AG08395 (cell line): ENCODE data around the gene ITPRIP.

Experiments used
- DNase-seq: peaks from one replicate; pipeline ENCODE4 v3.0.0; 2012; ENCODE audit warnings: mixed read lengths, low spot score

ITPRIP gene

DNA sequence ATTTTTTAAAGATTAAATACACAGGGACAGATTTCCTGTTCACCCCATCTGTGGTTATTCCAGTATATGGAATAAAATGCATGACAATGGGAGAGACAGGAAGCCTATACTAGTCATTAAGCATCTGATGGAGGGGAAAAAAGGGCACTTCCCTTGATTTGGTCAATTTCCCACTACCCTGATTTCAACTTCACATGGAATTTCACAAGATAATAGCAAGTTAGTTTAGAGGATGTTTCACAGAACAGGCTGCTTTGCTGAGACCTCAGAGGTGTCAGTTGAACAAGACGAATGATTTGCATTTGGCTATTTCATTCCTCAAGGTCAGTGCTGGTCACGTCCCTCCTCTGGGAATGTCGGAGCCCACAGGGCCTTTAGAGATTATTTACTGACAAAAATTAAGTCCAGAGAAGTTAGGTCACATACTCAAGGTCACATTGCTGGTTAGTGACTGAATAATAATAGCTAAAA is 4.7 kb upstream of the ITPRIP start:
- DNase-seq: no peak

DNA sequence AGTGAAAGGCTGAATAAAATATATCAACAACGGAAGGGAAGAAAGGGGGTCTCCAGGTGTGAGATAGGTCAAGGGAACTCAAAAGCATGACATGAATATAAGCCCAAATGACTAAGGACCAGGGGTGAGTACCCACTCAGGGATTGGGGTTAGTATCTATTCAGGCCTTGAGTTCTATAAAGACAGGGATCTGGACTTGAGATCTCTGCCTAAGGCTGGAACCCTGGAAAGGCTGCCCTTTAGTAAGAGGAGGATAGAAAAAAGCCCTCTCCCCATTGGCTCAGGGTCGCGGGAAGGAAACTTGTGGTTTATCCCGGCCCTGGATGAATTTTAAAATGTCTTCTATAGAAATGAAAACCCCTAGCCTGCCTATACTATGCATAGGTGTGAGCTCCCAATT is 2.4 kb upstream of the ITPRIP start:
- DNase-seq: no peak

DNA sequence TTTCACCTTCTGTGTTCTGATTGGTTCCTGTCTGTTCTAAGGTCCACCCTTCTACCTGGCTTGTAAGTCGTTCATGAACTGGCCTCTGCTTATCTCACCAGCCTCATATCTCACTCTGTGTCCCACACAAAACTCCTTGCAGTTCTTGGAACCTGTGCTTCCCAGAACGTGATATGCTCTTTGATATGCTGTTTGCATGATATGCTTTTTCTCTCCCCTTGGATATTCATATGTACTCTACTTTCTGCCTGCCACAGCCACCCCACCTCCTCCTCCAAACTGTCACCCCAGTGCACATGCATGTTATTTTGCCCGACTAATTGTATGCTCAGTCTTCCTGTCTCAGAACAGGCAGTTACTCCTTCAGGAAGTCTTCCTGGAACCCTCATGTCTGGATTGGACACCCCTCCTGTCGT is 1.9 kb upstream of the ITPRIP start:
- DNase-seq: no peak

DNA sequence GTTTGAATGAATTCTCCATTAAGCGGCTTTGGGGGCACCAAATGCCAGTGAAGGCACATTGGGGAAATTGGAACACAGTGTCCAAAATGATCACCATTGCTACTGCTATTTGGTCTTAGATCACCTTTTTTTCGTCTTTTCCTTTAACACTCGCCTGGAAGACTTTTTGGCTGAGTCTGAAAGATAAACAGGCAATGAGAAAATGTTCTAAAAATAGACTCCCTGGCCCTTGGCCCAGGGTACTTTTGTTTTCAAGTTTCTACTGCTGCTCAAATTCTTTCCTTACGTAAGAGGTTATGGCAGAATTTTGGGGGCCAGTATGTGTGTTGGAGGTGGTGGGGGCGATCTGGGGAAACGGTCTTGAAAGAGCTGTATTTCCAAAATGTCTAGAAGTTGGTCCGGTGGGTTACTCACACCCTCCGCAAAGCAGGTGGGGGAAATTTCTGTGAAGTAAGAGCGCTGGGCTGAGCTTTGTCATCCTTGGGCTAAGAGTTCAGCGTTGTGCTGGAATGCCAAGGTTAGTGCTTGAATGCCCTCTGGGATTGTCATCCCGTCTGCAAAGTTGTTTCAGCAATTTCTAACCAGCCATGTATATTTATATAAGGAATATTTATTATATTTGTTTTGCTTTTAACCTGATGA is 1.3 kb upstream of the ITPRIP start:
- DNase-seq: peak; percentile 51

DNA sequence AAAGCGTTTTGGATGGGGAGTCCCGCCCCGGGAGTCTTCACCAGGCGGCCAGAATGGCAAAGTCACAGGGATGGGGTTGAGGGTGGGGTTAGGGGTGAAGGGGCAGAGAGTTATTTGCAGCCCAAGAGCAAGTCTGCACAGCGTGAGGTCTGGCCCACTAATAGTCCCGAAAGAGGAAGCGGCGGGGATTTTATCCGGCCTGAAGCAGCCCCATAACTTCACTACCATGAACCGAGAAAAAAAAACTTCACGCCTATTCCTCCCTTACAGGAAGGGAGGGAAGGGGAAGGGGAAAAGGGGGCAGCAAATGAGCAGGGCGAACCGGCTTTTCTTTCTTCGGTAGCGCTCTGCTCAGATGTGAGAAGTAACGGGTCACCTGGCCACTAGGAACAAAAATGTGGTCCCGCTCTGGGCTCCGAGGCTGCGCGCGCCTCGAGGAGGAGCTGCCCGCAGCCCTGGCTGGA is 712 bp downstream of the ITPRIP start:
- no peak for DNase-seq

DNA sequence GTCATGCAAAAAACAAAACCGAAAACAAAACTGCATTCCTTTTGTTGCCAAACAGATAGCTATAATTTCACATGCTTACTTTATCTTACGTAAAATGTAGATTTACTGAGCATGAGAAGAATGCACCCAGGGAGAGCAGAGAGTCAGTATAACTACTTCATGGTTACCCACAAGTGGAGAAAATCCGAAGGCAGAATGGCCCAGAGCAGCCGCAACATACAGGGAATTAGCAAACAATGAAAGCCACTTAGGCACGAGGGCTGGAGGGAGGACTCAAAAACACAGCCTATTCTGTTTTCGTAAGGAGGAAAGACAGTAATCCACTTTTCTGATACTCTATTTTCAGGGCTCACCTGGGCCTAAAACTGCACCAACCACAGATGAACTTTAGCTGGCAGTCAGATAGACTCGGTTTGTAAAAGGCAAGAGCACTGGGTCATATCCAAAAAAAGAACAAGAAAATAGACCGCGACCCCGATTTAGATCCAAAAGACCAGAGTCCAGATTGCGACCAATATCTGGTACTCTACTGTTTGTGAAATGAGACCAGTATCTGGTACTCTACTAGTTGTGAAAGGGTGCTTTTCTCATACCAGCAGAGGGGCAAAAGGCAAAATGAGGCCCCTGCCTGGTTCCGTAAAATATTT is 1.3 kb downstream of the ITPRIP start:
- peak; percentile 45 for DNase-seq

DNA sequence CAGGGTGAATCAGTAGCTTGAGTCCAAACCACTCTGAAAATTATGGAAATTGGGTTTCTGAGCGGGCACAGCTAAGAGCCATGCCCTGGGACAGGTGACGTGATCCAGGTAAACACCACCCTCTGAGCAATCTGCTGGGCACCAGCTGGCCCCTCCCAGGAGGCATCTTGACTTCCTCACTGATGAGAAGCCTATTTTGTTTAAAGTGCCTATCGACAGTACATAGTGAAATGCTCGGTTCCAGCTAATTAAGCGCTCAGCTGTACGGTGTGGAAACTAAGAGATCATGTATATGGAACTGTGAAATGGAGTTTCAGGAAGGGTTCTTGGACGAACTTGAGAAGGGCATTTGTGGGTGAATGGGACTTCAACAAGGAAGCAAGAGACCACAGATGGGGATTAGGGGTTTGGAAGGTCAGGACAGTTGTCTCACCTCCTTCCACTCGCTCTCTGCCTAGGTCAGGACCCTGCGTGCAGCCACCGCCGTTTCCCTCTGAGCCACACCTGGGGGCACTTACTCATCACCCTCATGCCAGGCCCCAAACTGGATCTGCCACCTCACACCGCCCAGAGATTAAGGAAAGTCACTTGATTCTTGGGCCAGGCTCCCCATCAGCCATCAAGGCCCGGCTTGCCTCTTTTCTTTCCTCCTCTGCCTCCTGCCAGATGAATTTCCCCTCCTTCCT is 3.2 kb downstream of the ITPRIP start:
- no peak for DNase-seq

DNA sequence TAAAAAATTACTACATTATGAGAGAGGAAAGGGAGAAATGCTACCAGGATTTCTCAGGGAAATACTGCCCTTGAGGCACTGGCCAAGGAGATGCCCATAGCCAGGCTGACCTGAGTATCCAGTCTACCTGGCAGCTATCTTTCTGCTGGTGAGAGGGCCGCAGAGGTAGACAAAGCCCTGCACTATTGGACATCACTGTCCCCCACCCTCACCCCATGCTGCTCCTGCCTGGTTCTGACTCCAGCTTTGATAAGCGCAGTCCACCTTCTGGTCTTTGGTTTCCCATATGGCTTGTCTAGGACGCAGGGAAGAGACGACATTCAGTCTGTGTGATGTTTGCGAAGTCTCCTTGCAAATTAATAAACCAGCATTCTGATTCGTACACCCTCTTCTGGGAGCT is 3.7 kb downstream of the ITPRIP start:
- DNase-seq: no peak

DNA sequence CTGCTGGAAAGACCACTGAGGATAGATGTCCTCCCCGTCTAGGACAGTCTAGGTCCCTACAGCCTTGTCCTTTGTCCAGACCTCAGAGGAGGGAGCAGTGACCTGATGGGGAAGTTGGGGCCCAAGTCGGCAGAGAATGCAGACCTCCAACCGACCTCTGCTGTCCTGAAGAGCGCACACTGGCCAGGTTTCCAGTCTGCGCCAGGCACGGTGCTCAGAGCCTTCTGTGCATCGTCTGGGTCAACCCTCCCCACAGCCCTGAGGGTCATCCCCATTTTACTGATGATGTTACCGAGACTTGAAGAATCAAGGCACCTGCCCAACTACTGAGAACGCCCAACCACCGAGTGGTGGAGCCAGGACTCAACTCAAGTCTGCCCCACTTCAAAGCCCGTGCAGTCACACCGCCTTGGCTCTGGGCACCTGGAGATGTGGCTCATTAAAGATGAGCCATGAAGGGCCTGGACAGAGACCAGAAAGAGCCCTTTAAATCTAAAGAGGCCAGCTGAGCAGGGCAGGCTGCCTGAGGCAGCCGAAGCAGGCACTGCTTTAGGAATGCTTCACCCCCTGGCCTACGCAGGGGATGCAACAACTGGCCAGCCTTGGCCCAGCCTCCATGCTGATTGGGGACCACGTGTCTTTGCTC is 4.4 kb downstream of the ITPRIP start:
- no peak for DNase-seq

DNA sequence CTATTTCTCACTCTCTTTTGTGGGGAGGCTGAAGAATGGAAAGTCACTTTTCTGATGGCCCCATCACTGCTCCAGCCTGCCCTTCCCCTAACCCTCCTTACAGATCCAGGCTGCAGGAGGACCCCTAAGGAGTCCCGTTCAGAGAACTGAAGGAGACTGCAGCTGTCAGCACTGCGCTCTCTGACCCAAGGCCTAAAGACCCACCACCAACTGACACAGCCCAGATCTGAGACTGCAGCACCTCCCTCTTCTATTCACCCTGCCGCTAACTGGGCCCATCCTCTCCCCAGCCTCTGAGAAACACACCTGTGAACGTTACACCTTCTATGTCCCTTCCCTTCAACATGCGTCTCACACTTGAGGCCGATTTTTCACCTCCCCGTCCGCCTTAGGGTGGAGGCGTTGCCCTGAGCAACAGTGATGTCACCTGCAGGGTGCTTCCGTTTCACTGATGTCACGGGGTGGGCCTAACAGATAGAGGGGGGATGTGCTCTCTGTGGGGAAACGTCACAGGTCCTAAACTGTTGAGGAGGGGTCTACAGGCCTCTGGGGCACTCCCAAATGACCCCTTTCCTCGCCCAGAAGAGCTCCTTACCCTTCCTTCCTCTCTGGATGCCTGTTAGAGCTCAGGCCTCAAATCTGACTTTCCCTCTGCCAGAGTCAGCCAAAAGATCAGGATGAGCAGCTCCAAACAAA is 5.1 kb downstream of the ITPRIP start:
- no peak for DNase-seq

DNA sequence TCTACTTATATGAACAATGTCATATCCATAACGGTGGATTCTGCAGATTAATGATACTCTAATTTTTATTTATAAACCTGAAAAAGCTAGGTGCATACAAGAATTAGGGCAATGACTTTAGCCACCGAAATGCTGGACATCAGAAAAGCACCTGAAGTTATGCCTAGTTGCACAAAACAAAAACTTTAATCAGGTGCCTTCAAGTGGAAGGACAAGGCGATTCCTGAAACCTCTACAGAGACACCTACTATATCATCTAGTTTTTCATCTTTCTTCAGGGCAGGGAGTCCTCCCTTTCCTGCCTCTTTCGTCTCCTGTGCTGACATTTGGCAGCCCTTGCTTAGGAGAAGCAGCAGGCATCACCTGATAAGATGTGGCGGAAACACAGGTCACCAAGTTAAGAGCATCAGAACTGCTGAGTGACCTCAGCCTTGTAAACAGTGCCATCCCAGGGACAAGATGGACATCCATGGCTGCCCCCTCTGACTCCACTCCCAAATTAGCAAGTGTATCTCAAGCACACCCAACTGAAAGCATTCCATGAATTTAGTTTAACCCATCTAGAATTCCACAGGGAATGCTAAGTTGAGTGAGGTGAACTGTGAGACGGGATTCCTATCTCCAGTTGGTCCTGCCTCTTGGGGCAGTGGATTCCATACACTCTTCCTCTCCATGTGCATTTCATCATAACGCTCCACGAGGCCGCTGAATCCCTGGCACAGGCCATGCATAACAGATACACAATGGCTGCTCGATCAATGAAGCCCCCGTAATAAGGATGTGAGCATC is 5.8 kb downstream of the ITPRIP start:
- DNase-seq: no peak

DNA sequence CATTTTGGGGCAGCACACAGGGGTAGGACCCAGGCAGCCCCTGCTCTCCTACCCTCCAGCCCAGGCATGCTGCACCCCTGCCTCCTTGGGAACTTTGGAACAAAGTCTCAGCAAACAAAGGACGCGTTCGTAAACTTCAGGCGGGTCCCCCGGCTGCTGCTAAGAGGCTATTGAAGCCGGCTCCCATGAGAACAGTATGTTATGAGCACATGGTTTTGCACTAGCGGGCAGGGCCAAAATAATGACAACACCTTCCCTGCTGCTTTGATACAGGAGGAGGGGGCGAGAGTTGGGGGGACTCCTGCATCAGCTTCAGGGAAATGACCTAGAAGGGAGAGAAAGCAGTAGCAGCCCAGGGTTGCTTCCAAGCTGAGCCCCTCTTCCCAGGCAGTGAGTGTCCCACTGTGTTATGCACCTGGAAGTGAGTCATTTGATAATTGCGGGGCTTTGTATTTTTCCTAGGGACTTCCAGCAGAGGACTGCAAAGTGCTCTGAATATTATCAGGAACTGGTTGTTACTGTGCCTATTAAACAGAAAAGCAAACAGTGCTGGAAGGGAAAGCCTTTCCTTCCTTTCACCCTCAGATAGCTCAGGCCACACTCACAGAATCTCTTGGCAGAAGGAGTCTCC is 6.9 kb downstream of the ITPRIP start:
- DNase-seq: no peak

DNA sequence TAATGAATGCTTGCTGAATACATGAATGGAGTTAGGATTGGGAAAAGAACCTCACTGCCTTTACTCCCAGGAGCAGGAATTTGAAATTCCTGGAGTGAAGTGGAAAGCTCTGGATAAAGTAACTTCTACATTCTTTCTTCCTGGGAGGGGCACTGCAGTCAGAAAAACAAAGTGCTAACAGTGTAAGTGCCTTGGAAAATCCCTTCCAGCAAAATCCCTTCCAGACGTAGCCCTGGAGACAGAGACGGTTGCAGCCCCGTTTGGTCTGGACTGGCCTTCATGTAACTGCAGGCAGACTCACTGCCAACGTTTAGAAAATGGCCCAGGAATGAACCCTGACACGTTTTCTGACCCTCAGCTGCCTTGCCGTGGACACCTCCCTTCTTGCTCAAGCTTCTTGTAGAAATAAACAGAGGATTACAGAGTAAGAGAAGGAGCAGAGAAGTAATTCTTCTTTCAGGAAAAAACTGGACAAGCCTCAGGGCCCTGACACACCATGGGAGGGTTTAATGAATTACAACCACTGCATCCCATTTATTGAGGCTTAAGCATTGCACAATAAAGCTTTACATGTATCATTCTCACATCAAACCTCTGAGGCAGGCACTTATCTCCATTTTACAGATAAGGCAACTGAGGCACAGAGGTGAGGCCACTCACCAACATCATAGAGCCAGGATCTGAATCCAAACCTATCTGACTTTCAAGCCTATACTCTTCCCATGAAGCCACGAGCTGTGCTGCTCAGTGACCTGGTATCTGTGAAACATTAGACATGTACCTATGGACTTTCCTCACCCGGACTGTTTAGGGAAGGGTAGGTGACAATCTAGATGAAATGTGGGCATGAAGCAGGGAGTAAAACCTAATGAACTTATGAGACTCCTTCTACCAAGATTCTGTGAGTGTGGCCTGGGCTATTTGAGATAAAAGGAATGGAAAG is 7.8 kb downstream of the ITPRIP start:
- peak; percentile 71 for DNase-seq

DNA sequence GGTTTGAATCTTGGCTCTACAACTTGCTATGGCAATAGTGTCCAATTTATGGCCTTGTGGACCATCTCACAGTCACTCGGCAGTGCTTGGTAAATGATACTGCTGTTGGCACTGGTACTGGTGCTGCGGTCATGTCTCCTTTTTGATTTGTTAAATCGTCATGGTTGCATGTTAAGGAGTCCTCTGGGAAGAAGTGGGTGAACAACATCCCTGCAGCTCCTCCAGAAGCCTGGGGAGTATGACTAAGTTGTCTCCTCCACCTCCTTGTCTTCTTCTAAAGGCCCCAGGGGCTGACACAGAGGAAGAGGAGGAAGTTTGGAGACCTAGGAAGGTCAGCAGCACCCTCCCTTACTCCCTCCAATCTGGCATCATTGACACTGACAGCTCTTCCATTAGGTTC is 8.5 kb downstream of the ITPRIP start:
- DNase-seq: peak; percentile 73

DNA sequence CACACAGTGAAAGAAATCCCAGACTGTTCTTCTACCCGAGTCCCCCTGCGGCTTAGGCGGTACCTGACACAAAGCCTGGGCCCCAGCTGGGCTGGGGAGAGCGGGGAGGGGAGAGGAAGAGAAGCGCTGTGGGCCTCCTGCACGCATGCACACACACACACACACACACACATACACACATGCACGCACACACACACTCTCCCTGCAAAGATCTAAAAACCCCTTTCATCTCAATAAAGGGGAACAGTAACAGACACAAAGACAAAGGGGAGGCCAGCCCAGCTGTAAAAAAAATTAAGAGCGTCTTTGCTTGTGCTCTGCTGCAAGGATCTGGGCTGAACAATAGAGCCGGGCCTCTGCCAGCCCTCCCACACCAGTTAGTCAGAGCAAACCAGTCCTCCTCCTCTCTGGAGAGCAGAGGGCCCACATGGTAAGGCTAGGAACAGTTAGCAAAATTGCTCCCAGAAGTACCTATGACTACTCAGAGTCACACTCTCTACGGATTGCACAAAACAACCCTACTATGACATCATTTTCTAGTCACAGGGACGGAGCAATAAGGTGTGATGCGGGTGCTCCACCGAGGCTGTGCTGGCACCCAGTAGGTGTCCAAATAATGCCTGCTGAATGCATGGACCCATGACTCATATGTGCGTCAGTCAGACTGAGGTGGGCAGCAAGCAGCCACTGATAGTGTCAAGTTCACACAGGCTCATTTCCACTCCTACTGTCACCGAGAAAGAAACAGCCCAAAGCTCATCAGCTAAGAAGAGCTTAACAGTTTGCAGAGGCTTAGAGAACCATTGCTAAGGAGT is 9.2 kb downstream of the ITPRIP start:
- DNase-seq: peak; percentile 81

DNA sequence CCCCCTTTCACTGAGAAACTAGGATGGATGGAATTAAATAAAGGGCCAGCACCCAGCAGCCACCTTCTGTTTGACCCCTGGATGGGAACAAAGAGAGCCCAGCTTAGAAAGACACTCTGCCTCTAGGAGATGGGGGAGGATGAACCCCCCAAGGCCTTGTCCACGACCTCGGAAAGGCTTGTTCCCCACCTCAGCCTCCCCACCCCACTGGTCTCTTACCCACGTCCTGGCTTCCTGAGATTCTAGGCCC is 9.7 kb downstream of the ITPRIP start:
- DNase-seq: no peak

DNA sequence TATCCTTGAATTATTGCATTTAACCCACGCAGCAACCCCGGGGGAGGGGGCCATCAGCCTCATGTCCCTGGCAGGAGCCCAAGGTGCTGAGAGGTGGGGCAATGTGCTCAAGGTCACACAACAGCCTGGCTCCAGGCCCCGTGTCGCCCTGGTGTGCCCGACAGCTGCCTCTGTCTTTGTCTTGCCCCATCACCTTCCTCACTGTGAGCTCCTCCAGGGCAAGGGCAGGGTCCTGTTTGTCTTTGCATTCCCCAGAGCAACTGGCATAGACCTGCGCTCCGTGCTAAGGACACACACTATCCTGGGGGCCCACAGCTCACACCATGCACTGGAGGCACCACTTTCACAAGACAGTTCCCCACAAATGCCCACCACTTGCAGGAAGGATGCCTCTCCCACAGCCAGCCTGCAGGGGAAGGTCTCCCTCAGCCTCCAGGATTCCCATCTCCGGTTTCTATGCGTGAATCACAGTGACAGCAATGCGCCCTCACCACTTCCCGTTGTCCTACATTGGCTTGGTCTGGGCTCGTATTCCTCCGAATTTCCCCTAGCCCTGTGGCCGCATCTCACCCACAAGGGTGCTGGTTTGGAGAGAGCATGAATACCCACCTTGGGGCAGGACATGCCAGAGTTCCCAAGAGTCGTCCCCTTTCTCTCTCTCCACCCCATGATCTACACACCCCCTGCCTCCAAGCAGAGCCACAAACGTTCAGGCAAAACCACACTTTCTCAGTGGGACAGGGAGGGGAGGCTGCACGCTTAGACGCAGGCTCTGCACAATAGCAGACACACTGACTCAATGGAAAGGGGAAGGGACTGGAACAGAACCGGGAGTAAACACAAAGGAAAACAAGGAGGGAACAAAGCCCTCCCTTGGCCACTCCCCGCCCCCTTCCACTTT is 10.3 kb downstream of the ITPRIP start:
- peak; percentile 67 for DNase-seq

DNA sequence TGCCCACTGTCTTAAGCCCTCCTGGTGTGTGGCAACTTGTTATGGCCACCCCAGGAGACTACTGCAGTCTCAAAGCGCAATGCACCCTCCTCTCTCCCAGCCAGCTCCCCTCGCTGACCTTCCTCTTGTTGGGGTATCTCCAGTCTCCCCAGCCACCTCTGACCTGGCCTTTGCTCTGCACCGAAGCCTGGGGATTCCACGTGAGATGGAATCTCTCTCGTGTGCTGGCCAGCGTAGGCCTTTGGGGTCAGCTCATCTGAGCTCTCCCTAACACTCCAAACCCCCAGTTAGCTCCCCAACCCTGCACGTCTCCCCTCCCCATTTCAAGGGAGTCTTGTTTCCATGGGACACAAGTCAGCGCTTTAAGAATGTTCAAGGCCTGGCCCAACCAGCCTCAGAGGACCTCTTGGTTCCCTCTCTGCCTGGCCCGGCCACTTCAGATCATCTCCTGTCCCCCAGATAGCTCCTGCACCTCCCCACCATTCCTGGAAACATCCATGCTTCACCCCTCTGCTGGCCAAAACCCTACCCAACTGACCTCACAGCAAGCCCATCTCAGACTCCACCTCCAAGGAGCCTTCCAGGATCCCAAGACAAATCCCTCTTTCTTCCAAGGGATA is 11.2 kb downstream of the ITPRIP start:
- DNase-seq: no peak
